ENCODE data around the gene PTPRQ.

PTPRQ gene

GRCh38 chr12:80494836-80495235, 50.8 kb downstream of the PTPRQ start:
- TF ChIP-seq GATA3 (IDR thresholded peaks at IDR 0.05; ENCODE audit: low read depth, low read length) (no peak), GATA2 (IDR thresholded peaks at IDR 0.05; ENCODE audit: low read depth, low read length) (no peak)

GRCh38 chr12:80498059-80498728, 54.2 kb downstream of the PTPRQ start:
- TF ChIP-seq GATA3 (IDR thresholded peaks at IDR 0.05; ENCODE audit: low read depth, low read length) (no peak), GATA2 (IDR thresholded peaks at IDR 0.05; ENCODE audit: low read depth, low read length) (no peak)

- TF ChIP-seq GATA3 (IDR thresholded peaks at IDR 0.05; ENCODE audit: low read depth, low read length) (no peak), GATA2 (IDR thresholded peaks at IDR 0.05; ENCODE audit: low read depth, low read length) (no peak)
Measured at GRCh38 chr12:80504389-80505163, 60.5 kb downstream of the PTPRQ start.

GRCh38 chr12:80509781-80510556, 65.9 kb downstream of the PTPRQ start:
- TF ChIP-seq GATA2 (IDR thresholded peaks at IDR 0.05; ENCODE audit: low read depth, low read length), result no peak
- TF ChIP-seq GATA3 (IDR thresholded peaks at IDR 0.05; ENCODE audit: low read depth, low read length), result no peak

- TF ChIP-seq GATA2 (IDR thresholded peaks at IDR 0.05; ENCODE audit: low read depth, low read length), result no peak
- no peak for TF ChIP-seq GATA3 (IDR thresholded peaks at IDR 0.05; ENCODE audit: low read depth, low read length)
Measured at GRCh38 chr12:80512781-80513180, 68.7 kb downstream of the PTPRQ start.

GRCh38 chr12:80513211-80513610, 69.2 kb downstream of the PTPRQ start:
- TF ChIP-seq GATA2 (IDR thresholded peaks at IDR 0.05; ENCODE audit: low read depth, low read length) (no peak), GATA3 (IDR thresholded peaks at IDR 0.05; ENCODE audit: low read depth, low read length) (no peak)

- TF ChIP-seq GATA2 (IDR thresholded peaks at IDR 0.05; ENCODE audit: low read depth, low read length) (no peak), GATA3 (IDR thresholded peaks at IDR 0.05; ENCODE audit: low read depth, low read length) (no peak)
Measured at GRCh38 chr12:80517655-80518054, 73.6 kb downstream of the PTPRQ start.

- TF ChIP-seq GATA3 (IDR thresholded peaks at IDR 0.05; ENCODE audit: low read depth, low read length), result no peak
- no peak for TF ChIP-seq GATA2 (IDR thresholded peaks at IDR 0.05; ENCODE audit: low read depth, low read length)
Measured at GRCh38 chr12:80531646-80532045, 87.6 kb downstream of the PTPRQ start.

- TF ChIP-seq GATA3 (IDR thresholded peaks at IDR 0.05; ENCODE audit: low read depth, low read length), result no peak
- no peak for TF ChIP-seq GATA2 (IDR thresholded peaks at IDR 0.05; ENCODE audit: low read depth, low read length)
Measured at GRCh38 chr12:80539029-80539428, 95.0 kb downstream of the PTPRQ start.

- TF ChIP-seq GATA2 (IDR thresholded peaks at IDR 0.05; ENCODE audit: low read depth, low read length), result no peak
Measured at GRCh38 chr12:80549298-80549697, 105.3 kb downstream of the PTPRQ start.

- TF ChIP-seq GATA2 (IDR thresholded peaks at IDR 0.05; ENCODE audit: low read depth, low read length), result no peak
Measured at GRCh38 chr12:80551897-80552296, 107.9 kb downstream of the PTPRQ start.

- TF ChIP-seq GATA3 (IDR thresholded peaks at IDR 0.05; ENCODE audit: low read depth, low read length) (no peak), GATA2 (IDR thresholded peaks at IDR 0.05; ENCODE audit: low read depth, low read length) (no peak)
Measured at GRCh38 chr12:80553316-80553715, 109.3 kb downstream of the PTPRQ start.

GRCh38 chr12:80556566-80556965, 112.5 kb downstream of the PTPRQ start:
- TF ChIP-seq GATA3 (IDR thresholded peaks at IDR 0.05; ENCODE audit: low read depth, low read length) (no peak), GATA2 (IDR thresholded peaks at IDR 0.05; ENCODE audit: low read depth, low read length) (no peak)

- TF ChIP-seq GATA2 (IDR thresholded peaks at IDR 0.05; ENCODE audit: low read depth, low read length), result no peak
- no peak for TF ChIP-seq GATA3 (IDR thresholded peaks at IDR 0.05; ENCODE audit: low read depth, low read length)
Measured at GRCh38 chr12:80559766-80560165, 115.7 kb downstream of the PTPRQ start.

All from SH-SY5Y (cell line).